CD4-positive, alpha-beta T cell treated with Interleukin-17A for 4 hours (primary cell): Measurements from ENCODE around the gene OLFML2B.

Experiments
- DNase-seq: peaks from one replicate; pipeline ENCODE4 v3.0.0-alpha.2; 2020; ENCODE audit warnings: mixed read lengths

The OLFML2B gene

DNA sequence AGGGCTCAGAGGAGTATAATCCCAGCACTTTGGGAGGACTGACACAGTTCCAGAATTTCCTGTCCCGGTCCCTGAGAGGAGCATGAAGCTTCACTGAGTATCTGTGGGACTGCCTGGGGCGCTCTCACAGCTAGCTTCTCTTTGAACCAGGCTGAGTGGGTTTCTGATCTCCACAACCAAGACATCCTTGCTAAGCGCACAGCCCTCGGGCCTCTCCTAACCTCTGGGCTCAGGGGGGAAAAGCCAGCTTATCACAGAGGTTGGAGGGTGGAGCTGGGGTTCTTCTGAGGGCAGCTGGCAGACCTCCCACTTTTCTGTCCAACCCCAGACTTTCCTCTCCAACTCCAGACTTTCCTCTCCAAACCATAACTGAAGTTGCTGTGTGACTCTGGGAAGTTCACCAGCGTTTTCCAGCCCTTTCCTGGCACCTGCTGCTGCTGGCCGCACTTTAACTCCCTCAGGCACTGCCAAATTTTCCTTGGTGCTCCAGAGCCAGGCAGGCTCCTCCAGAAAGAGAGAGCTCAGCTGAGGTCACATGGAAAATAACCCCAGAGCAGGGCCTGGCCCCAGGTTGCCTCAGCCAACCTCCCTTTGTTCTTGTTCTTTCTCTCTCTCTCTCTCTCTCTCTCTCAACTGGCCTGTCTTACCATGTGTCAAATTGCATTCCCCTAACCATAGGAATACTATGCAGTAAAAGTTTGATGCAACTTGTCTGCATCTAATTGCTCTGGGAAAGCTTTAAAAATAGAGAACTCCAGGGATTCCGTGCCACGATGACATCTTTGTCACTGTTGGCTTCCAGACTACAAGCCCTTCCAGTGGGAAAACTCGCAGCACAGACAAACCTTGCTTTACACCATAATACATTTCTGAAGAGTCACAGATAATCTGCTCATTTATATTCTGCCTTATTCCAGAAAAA lies 49.5 kb downstream of the OLFML2B start:
- no peak for DNase-seq

DNA sequence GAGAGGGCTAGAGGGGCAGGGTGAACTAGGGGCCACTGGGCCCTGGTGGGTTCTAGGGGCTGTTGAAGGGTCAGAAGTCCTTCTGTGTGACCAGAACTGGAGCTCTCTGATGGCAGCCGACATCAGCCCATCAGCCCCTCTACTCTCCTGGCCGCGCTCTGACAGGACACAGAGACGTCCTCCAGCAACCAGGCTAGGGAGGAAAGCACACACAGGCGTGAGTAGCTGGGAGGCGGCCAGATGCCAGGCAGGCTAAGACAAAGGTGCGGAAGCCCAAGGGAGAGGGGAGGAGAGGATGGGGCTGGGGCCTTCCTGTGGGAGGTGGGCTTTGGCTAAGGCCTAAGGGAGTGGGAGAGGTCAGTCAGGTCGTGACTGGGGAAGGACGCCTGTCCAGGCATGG lies 50.8 kb downstream of the OLFML2B start:
- DNase-seq = no peak

DNA sequence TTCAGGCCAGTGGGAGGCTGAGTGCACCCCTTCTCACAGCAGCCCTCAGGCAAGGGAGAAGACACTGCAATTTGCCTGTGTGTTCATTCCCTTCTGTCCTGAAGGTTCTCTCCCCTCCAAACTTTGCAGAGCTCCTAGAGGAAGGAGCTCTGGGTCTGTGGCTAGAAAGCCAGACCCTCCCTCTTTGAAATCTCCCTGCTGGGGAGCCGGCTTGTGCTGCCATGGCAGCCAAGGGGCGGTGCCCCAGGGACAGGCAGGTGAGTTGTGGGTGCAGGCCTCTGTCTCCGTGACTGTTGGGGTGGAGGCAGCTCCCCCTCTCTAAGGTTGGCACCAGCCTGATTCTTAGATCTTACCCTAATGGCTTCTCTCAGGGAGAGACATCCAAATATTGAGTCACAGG lies 53.0 kb downstream of the OLFML2B start:
- DNase-seq = no peak

DNA sequence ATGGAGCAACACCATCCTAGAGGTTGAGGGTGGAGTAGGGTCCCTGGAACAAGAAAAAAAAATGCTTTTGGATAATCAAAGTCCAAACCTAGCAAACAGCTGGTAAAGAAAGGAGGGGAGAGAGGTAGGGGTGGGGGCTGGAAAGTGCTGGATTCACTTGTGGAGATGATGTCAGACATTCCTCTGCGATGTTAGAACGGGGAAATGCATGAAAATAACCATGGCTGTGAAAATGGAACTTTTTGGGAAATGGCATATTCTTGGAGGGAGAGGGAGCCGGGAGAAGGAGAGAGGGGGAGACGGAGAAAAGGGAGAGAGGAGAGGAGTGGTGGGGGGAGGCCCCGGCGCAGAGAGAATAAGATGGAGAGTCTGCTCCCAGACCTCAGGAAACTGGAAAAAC lies 53.6 kb downstream of the OLFML2B start:
- no peak for DNase-seq

DNA sequence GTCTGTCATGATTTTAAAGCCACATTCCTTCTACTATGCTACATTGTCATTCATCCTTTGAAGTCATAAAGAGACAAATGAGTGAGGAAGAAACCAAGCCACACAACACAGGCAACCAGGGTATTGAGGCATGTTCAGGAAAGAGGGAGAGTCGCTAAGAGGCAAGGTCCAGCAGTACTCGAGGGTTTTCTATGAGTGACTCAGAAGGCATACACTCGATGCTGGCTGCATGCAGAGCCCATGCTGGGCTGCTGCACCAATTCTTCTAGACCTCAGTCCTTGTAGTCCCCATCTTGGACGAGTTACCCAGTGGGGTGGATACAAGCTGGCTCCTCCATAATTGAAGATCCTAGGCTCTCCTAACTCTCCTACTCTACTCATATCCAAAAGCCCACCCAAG lies 57.6 kb downstream of the OLFML2B start:
- no peak for DNase-seq

DNA sequence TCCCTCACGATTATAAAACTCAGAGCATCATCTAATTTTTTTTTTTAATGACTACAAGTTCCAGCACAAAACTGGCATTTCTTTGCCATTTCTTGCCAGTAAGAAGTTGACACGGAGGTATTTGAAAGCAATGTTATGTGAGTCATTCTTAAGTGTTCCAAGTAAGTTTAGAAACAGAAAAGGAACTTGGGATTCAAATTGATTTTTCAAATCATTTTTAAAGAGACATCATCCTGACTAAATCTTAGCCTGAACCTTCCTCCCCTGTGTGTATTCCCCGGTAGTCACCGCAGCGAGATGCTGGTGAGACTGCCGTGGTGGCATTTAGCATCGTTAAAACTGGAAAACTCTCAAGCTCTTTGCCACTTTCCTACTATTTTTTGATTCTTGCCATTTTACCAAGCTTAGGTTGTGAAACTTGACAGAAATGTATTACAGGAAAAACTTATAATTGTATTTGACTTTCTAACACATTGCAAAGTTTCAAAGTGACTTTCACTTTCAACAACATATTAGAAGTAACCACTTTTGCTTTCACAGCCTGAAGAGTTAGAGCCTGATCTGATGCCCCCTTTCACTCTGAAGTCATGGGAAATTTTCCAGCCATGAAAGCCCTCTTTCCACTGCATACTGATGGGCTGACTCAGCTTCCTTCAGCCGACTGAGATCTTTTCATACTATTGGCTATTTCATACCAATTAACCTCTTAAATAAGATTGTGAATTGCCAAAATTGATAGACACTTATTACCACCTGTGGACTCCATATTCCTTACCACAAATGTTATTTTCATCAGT lies 61.4 kb downstream of the OLFML2B start:
- no peak for DNase-seq

DNA sequence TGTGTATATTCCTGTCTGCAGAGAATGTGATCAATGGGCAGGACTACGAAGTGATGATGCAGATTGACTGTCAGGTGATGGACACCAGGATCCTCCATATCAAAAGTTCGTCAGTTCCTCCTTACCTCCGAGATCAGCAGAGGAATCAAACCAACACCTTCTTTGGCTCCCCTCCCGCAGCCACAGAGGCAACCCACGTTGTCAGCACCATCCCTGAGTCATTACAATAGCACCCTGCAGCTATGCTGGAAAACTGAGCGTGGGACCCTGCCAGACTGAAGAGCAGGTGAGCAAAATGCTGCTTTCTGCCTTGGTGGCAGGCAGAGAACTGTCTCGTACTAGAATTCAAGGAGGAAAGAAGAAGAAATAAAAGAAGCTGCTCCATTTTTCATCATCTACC lies 65.2 kb downstream of the OLFML2B start:
- DNase-seq = no peak

DNA sequence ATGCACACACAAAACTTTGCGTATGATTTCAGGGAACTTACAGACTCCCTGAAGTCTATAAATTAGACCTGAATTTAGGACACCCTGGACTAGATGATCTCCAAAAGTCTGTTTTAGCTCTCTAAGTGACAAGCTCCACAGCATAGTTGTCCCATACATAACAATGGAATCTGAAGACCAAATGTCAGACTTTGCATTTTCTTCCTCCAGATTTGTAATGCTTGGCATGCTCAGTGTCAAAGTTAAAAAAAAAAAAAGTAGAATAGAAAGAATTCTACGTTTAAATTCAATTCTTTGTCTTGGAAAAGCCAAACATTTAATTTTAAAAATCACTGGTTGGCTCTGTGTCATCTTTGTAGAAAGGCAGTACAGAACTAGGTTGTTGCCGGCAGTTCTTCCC lies 66.7 kb downstream of the OLFML2B start:
- DNase-seq = no peak

DNA sequence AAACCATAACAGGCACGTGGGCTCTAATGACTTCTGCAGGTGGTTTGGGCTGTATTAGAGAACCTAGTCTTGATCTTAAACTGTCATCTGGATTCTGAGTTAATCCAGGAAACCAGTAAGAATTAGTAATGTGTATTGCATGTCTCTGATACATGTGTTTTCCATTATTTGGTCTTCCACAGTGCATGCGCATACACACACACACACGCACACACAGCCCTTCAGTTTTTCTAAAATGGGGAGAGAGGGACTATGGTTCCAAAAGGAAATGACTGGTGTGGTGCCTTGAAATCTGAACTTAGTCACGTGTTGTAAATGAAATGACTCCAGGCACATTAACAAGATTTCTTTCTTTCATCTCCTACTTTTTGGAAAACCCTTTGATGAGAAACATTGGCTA lies 67.6 kb downstream of the OLFML2B start:
- no peak for DNase-seq

DNA sequence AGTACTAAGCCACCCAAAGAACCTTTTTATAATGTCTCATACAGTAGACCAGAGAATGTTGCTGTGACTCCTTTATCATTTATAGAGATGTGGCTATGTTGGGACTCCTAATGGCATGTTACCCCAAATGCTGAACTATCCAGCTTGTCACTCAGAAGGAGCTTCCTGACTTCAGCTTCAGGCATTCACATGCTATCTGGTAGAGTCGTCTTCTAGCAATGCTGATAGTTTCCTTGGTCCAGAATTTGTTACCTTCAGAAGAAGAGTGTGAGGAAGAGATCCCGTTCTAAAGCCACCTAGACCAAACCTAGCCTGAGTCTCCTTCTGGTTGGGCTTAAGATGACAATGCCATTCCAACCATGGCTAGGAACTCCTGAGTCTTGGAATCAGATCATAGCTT lies 68.1 kb downstream of the OLFML2B start:
- DNase-seq = no peak

DNA sequence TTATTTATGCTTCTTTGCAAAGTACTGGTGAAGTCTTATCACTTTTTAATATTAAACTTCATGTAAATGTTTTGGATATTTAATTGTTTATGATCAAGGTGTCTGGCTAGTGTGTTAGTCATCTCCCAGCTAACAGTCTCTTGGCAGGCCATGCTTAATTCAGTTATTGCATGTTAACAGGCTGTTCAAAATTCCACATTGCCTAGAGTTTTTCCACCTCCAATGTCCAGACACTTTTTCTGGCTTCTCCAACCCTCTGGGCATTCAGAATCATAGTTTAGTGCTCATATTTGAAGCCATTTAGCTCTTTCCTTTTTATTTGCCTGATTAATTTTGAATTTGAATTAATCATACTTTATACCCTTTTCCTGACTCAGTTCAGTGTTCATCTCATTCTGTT lies 69.2 kb downstream of the OLFML2B start:
- no peak for DNase-seq

DNA sequence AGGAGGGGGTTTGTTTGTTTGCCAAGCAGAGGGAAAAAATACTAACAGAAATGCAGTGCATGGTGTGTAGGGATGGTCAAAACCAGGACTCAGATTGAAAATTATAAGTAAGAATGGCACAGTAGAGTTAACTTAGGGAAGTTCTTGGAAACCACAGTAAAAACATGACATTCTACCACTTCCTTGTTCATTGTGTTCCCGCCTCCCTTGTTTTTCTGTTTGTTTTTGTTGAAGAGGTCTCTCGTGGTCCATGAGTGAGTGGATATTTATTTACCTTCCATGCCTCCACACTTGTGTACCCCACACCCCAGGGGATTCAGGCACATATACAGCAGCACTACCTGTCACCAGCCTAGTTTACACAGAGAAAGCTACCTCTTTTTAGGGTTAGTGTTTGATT lies 69.6 kb downstream of the OLFML2B start:
- no peak for DNase-seq

DNA sequence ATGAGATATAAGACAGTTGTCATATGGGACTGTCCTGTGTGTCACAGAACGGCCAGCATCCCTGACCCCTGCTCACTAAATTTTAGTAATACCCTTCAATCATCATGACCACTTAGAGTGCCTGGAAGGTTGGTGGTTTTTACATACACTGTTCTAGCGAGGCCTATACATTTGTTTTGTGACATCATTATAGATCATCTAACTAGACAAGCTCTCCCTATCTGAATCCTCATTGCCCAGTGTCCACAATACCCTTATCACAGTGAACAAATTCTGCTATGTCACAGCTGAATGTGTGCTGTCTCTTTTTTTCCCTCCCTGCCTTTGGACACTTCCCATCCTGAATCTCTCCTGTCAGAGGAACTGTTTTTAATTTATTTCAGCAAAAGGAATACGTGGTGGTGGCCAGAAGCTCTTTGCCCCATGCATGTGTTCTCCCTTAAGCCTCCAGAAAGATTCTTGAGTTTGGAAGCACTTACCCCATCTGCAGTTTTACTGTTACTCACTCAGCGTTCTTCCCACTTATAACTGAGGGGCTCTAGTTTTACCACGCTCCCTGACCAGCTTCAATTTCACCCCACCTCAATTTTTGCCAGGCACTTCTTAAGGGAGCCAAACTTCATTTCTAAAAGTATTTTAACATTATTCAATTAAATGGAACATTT lies 70.3 kb downstream of the OLFML2B start:
- no peak for DNase-seq

DNA sequence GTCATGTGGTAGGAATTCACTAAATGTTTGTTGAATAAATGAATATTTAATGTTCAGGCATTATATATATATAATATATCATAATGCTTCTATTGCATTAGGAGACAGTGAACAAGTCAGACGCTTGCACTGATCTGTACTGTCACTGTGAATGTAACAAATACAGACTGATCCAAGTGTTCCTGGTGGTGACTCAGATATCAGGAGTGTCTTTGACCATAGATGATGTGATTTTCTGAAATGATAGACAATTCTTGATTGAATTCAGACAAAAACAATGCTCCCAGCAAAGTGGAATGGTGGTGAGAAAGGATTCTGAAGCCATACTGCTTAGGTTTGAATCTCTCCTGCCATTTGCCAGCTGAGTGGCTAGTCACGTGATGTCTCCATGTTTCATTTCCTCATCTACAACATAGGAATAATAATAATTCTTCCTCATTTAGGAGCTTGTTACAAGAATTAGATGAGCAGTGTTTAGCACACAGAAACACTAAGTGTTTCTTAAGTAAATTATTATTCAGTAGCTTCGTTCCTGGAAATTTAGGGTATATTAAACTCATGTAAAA lies 71.0 kb downstream of the OLFML2B start:
- no peak for DNase-seq

DNA sequence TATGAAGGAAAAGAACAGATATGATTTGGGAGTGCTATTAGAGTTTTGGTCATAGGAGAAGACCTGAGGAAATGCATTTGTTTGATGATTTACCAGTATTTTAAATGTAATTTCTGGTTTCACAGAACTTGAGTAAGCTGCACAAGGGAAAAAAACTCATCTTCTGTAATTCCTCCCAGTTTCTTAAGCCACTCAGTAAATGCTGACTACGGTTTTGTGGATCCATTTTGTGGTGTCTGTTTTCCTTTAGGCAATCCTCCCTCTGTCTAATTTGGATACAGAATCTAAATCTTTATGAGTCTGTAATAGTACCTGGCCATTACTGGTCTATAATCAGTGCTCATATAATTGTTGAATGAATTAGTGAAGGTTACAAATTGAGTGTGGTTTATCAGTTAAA lies 72.0 kb downstream of the OLFML2B start:
- no peak for DNase-seq

DNA sequence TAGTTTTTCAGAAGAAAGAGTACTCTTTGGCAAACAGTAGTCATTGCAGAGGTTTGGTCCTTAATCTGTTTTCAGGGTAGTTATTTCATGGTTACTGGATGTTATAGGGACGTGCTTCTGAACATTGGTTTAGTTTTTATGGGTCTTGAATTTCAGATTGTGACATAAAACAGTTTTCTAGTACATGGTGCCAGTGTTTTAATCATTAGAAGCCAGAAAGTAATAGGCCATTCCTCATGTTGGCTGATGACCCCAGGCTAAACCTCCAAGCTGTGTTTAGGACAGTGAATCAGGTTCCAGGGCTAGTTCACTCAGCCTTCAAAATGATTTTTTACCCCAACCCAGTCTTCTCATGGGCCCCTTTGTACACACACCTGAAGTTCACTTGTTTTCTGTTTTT lies 73.3 kb downstream of the OLFML2B start:
- DNase-seq = no peak

DNA sequence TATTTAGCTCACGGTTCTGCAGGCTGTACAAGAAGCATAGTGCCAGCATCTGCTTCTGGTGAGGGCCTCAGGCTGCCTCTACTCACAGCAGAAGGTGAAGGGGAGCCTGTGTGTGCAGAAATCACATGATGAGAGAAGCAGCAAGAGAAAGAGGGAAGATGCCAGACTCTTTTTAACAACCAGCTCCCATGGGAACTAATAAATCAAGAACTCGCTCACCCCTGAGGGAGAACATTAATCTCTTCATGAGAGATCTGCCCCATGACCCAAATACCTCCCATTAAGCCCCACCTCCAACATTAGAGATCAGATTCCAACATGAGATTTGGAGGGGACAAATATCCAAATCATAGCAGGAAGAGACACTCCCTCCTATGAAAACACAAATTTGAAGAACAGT lies 74.1 kb downstream of the OLFML2B start:
- DNase-seq = no peak

DNA sequence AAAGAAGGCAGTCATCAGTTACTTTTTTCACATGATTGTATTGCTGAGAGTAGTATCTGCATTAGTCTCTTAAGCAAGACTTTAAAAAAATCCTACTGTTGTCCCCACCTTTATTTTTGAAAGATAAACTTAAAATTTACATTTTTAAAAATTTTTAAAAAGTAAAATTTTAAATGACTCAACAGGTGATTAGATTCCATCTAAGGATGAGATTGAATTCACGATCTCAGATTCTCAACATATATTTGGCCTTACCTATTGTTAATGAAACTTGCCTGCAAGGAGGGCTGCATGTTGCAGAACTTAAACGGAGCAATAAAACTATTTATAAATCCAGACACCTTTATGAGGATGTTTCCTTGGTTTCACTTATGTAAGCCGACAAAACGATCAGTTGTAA lies 75.2 kb downstream of the OLFML2B start:
- DNase-seq = no peak

DNA sequence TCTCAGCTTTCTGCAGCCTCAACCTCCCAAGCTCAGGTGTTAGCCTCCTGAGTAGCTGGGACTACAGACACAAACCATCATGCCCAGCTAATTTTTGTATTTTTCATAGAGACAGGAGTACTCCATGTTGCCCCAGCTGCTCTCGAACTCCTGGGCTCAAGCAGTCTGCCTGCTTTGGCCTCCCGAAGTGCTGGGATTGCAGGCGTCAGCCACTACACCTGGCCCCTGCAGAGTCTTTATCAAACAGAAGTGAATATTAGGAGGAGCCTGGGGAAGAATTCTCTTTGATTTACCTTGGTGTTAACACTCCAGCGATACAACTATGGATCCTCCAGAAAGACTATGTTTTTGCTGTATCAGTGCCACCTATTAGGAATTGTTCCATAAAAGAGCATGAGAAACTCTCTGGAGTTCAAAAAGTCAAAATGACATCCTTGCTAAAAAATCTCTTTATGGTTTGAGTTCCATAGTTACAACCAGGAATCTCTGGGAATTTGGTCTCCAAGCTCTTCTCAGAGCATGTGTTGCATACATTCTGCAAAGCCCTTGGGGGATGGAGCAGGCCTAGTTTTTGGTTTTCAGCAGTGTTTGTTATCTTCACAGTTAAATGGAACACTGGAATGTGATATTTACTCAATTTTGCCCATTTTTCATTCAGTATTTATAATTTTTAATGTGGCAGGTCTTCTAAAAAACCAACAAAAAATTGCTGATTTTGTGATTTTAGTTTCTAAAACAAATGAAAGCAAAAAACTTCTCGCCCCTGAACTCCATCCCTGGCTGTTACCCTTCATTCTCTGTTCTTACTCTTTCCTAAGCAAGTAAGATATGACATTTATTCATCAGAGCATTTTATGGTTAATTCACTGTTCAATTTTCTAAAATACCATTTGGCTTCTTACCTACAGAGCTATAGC lies 77.3 kb downstream of the OLFML2B start:
- no peak for DNase-seq

DNA sequence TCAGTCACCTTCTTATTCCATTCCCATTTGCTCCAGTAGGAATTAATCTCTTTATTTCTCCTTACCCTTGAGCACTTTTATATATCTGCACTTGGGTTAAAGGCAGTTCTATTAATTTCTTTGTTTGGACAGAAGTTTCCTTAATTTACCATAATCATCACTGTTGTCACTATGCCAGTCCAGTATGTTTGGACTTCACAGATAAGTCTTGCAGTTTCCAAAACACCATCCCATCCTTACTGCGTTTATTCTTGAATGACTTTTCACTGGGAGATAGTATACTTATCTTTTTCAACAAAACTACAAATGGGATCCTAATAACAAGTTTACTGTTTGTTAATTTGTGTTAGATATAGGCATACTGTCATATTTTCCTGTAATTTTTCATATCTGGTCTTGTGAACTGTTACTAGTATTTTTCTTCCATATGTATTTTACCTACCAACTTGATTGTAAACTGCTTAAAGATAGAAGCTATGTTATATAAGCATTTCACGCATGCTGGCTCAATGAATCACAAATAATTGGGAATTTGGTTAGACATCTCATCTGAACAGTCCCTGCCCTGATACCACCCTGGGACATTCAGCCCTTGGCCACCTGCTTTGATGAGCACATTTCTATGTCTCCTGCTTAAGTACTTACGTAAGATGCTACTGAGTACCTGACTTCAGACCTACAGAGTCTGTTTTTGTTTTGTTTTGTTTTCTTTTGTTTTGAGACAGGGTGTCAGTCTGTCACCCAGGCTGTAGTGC lies 78.2 kb downstream of the OLFML2B start:
- DNase-seq = no peak

DNA sequence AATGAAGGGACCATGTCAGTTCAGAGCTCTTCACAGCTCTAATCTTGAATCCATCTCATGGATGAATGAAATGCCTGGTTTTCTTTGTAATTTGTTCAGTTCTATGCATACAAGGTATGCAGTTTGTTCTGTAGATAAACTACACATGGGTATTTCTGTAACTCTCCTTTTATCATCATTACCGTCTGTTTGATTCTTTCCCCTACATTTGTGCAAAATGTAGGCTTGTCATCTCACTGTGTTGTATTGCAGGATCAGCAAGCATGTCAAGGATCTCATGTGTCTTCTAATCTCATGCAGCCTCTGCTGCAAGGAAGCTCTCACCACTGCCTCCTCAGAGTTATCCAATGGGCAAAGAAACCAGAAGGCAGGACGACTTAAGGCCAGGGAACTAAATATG lies 79.3 kb downstream of the OLFML2B start:
- DNase-seq = no peak
